Liver (tissue), 9 donors: ENCODE results near the gene MINAR1. TPM values are rescaled to one million over a fixed set of nuclear protein-coding genes. Genes with fewer than 3 reads are reported as not detected.

Experiments
- DNase-seq: peaks from one replicate; pipeline ENCODE4 v3.0.0-alpha.2; 2017; ENCODE audit warnings: low spot score
- H3K27ac ChIP-seq, 2 donors: one replicate each; pipeline ENCODE4 v1.7.0; 2013; ENCODE audit warnings: inconsistent platforms in 2 of 2, low read length in 2 of 2, control low read depth in 1 of 2, low read depth in 1 of 2, mild to moderate bottlenecking in 1 of 2
- H3K27me3 ChIP-seq, 4 donors: one replicate each; pipeline versions ENCODE4 v1.6.1 to v1.7.0; 2013; ENCODE audit warnings: low read length in 3 of 4, inconsistent platforms in 1 of 4, mild to moderate bottlenecking in 1 of 4, moderate library complexity in 1 of 4; ENCODE audit not compliant: control insufficient read depth in 4 of 4, insufficient read depth in 4 of 4
- H3K36me3 ChIP-seq, 4 donors: one replicate each; pipeline versions ENCODE4 v1.6.1 to v1.7.0; 2013; ENCODE audit warnings: low read length in 3 of 4, mild to moderate bottlenecking in 3 of 4, low read depth in 1 of 4, moderate library complexity in 1 of 4; ENCODE audit not compliant: control insufficient read depth in 4 of 4, insufficient read depth in 3 of 4
- H3K4me1 ChIP-seq, 4 donors: one replicate each; pipeline versions ENCODE4 v1.6.1 to v1.7.0; 2013; ENCODE audit warnings: low read length in 3 of 4, mild to moderate bottlenecking in 3 of 4, moderate library complexity in 1 of 4; ENCODE audit not compliant: control insufficient read depth in 4 of 4, insufficient read depth in 4 of 4
- H3K4me3 ChIP-seq, 3 donors: one replicate each; pipeline versions ENCODE4 v1.6.1 to v1.7.0; 2013; ENCODE audit warnings: low read length in 3 of 3, control low read depth in 1 of 3, low read depth in 1 of 3, mild to moderate bottlenecking in 1 of 3
- H3K9ac ChIP-seq, 2 donors: one replicate each; pipeline ENCODE4 v1.7.0; 2013; ENCODE audit warnings: low read length in 2 of 2, mild to moderate bottlenecking in 2 of 2, moderate library complexity in 2 of 2, control low read depth in 1 of 2, low read depth in 1 of 2
- H3K9me3 ChIP-seq, 4 donors: one replicate each; pipeline versions ENCODE4 v1.6.1 to v1.7.0; 2013; ENCODE audit warnings: low read length in 3 of 4; ENCODE audit not compliant: control insufficient read depth in 4 of 4
- EGR1 ChIP-seq, 2 donors: IDR thresholded peaks; 2 replicates each; pipeline ENCODE4 v1.6.1; 2016 to 2018; ENCODE audit warnings: antibody characterized with exemption in 2 of 2, low read depth in 2 of 2
- FOXA1 ChIP-seq: IDR thresholded peaks from 2 replicates; pipeline ENCODE4 v1.6.1; 2016; ENCODE audit warnings: antibody characterized with exemption
- FOXA2 ChIP-seq: IDR thresholded peaks from 2 replicates; pipeline ENCODE4 v1.6.1; 2016; ENCODE audit warnings: antibody characterized with exemption
- GABPA ChIP-seq, 2 donors: IDR thresholded peaks in 1 of 2; conservative IDR thresholded peaks in 1 of 2; 2 replicates each; pipeline ENCODE4 v1.6.1; 2016; ENCODE audit warnings: antibody characterized with exemption in 2 of 2, mild to moderate bottlenecking in 1 of 2, moderate library complexity in 1 of 2
- HNF4A ChIP-seq, 2 donors: conservative IDR thresholded peaks; 2 replicates each; pipeline ENCODE4 v1.6.1; 2016; ENCODE audit warnings: antibody characterized with exemption in 2 of 2, mild to moderate bottlenecking in 2 of 2
- HNF4G ChIP-seq: IDR thresholded peaks from 2 replicates; pipeline ENCODE4 v1.6.1; 2016; ENCODE audit warnings: antibody characterized with exemption
- JUND ChIP-seq, 2 donors: IDR thresholded peaks; 2 replicates each; pipeline ENCODE4 v1.6.1; 2016; ENCODE audit warnings: antibody characterized with exemption in 2 of 2
- NR2F2 ChIP-seq: IDR thresholded peaks from 2 replicates; pipeline ENCODE4 v1.6.1; 2016; ENCODE audit warnings: antibody characterized with exemption
- RAD21 ChIP-seq, 2 donors: IDR thresholded peaks; 2 replicates each; pipeline ENCODE4 v1.6.1; 2016; ENCODE audit warnings: antibody characterized with exemption in 2 of 2, mild to moderate bottlenecking in 2 of 2
- RXRA ChIP-seq, 2 donors: IDR thresholded peaks; 2 replicates each; pipeline ENCODE4 v1.6.1; 2017 to 2018; ENCODE audit warnings: antibody characterized with exemption in 2 of 2, mild to moderate bottlenecking in 1 of 2
- SP1 ChIP-seq: IDR thresholded peaks from 2 replicates; pipeline ENCODE4 v1.6.1; 2018; ENCODE audit warnings: antibody characterized with exemption, mild to moderate bottlenecking
- TAF1 ChIP-seq: conservative IDR thresholded peaks from 2 replicates; pipeline ENCODE4 v1.6.1; 2016; ENCODE audit warnings: antibody characterized with exemption, mild to moderate bottlenecking
- YY1 ChIP-seq: IDR thresholded peaks from 2 replicates; pipeline ENCODE4 v1.6.1; 2016; ENCODE audit warnings: antibody characterized with exemption, mild to moderate bottlenecking
- WGBS: extraction: QIAGEN DNeasy Blood & Tissue Kit; methylation state at CpG from one replicate; pipeline ENCODE4 v1.1.7; 2013; 5-methylcytosine and 5-hydroxymethylcytosine counted together
- polyA plus RNA-seq, 2 donors: library from polyadenylated mRNA; stranded (reverse) in 1 of 2; unstranded in 1 of 2; fragments of 200-250 nt in 1 of 2; fragments of >200 nt in 1 of 2; fragmentation: Nextera tagmentation in 1 of 2; extraction: Ambion mirVana in 1 of 2; gene quantifications; one replicate each; pipeline versions ENCODE4 v1.2.1 to v1.2.3, GENCODE V29; 2013 to 2015
- total RNA-seq, 2 donors: library from RNA; depleted of rRNA; stranded (reverse); fragments of >200 nt; gene quantifications; one replicate each; pipeline ENCODE4 v1.2.3, GENCODE V29; 2014
- TF ChIP-seq, protein P1 (sequence below): IDR thresholded peaks from 2 replicates; pipeline ENCODE4 v1.6.1; 2016; ENCODE audit warnings: antibody characterized with exemption
- TF ChIP-seq, protein P2 (sequence below): IDR thresholded peaks from 2 replicates; pipeline ENCODE4 v1.6.1; 2016; ENCODE audit warnings: antibody characterized with exemption
- TF ChIP-seq, protein P3 (sequence below): IDR thresholded peaks from 2 replicates; pipeline ENCODE4 v1.6.1; 2016; ENCODE audit warnings: antibody characterized with exemption, mild to moderate bottlenecking
- TF ChIP-seq, protein P4 (sequence below): fragments of 150-350 bp; IDR thresholded peaks from 2 replicates; pipeline ENCODE4 v1.5.1; 2017; ENCODE audit warnings: improper control_type of control experiment, low read depth, low read length; ENCODE audit not compliant: missing input control
- TF ChIP-seq, protein P5 (sequence below): IDR thresholded peaks from 2 replicates; pipeline ENCODE4 v1.6.1; 2016; ENCODE audit warnings: antibody characterized with exemption
- donor health status: healthy.
- donor health status: healthy.
- donor health status: healthy.
- donor health status: healthy.
- donor health status: healthy.

MINAR1 gene
- total and polyA plus RNA-seq, 4 donors = 0.01 to 0.14 (median 0.07) TPM

DNA sequence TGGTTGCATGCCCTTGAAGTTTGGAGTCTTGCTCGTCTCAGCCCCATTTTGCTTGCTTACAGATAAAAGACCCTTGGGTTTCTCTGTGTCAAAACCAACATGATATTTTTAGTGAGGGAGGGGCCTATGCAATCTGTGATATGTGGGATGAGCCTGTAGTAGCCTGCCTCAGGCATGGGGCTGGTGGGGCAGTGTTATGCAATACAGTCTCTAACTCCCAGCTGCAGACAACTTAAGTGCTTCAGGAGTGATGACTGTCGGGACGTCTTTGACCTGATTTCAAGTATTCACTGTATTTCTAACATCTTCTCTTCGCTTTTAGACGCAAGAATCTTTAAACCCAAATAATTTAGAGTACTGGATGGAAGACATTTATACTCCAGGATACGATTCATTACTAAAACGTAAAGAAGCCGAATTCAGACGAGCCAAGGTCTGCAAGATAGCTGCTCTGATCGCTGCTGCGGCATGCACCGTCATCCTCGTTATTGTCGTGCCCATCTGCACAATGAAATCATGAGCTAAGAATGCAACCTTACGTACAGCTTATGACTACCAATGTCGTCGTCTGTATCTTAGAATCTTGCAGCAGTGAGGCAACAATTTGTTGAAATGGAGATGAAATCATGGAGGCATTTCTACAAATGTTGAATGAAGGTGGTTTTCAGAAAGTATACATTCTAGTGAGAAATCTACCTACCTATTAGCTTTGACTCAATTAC lies 35.9 kb downstream of the MINAR1 start:
- no peak overlapping the region for H3K4me3 ChIP-seq
- no peak for DNase-seq
- 91% methylated on average over 17 of the region's 17 CpGs for WGBS
- no peaks in the 10 kb centered on the region for H3K4me1 ChIP-seq
- H3K9ac ChIP-seq = no peak overlapping the region
- TF ChIP-seq RXRA (IDR thresholded peaks at IDR 0.05) (no peak), GABPA (IDR thresholded peaks at IDR 0.05 in 1 of 2, conservative IDR thresholded peaks at IDR 0.05 in 1 of 2) (no peak), NR2F2 (no peak), FOXA1 (no peak), EGR1 (IDR thresholded peaks at IDR 0.05; ENCODE audit: low read depth in 2 of 2) (no peak), HNF4A (conservative IDR thresholded peaks at IDR 0.05) (no peak), RAD21 (IDR thresholded peaks at IDR 0.05) (no peak), YY1 (no peak), FOXA2 (no peak), SP1 (no peak), HNF4G (no peak), JUND (IDR thresholded peaks at IDR 0.05) (no peak), TAF1 (no peak)
- TF ChIP-seq, protein P1, sequence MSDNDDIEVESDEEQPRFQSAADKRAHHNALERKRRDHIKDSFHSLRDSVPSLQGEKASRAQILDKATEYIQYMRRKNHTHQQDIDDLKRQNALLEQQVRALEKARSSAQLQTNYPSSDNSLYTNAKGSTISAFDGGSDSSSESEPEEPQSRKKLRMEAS = no peak
- TF ChIP-seq, protein P2, sequence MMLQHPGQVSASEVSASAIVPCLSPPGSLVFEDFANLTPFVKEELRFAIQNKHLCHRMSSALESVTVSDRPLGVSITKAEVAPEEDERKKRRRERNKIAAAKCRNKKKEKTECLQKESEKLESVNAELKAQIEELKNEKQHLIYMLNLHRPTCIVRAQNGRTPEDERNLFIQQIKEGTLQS = no peak
- TF ChIP-seq, protein P3, sequence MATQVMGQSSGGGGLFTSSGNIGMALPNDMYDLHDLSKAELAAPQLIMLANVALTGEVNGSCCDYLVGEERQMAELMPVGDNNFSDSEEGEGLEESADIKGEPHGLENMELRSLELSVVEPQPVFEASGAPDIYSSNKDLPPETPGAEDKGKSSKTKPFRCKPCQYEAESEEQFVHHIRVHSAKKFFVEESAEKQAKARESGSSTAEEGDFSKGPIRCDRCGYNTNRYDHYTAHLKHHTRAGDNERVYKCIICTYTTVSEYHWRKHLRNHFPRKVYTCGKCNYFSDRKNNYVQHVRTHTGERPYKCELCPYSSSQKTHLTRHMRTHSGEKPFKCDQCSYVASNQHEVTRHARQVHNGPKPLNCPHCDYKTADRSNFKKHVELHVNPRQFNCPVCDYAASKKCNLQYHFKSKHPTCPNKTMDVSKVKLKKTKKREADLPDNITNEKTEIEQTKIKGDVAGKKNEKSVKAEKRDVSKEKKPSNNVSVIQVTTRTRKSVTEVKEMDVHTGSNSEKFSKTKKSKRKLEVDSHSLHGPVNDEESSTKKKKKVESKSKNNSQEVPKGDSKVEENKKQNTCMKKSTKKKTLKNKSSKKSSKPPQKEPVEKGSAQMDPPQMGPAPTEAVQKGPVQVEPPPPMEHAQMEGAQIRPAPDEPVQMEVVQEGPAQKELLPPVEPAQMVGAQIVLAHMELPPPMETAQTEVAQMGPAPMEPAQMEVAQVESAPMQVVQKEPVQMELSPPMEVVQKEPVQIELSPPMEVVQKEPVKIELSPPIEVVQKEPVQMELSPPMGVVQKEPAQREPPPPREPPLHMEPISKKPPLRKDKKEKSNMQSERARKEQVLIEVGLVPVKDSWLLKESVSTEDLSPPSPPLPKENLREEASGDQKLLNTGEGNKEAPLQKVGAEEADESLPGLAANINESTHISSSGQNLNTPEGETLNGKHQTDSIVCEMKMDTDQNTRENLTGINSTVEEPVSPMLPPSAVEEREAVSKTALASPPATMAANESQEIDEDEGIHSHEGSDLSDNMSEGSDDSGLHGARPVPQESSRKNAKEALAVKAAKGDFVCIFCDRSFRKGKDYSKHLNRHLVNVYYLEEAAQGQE = no peak
- TF ChIP-seq, protein P4, sequence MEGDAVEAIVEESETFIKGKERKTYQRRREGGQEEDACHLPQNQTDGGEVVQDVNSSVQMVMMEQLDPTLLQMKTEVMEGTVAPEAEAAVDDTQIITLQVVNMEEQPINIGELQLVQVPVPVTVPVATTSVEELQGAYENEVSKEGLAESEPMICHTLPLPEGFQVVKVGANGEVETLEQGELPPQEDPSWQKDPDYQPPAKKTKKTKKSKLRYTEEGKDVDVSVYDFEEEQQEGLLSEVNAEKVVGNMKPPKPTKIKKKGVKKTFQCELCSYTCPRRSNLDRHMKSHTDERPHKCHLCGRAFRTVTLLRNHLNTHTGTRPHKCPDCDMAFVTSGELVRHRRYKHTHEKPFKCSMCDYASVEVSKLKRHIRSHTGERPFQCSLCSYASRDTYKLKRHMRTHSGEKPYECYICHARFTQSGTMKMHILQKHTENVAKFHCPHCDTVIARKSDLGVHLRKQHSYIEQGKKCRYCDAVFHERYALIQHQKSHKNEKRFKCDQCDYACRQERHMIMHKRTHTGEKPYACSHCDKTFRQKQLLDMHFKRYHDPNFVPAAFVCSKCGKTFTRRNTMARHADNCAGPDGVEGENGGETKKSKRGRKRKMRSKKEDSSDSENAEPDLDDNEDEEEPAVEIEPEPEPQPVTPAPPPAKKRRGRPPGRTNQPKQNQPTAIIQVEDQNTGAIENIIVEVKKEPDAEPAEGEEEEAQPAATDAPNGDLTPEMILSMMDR = no peak
- TF ChIP-seq, protein P5, sequence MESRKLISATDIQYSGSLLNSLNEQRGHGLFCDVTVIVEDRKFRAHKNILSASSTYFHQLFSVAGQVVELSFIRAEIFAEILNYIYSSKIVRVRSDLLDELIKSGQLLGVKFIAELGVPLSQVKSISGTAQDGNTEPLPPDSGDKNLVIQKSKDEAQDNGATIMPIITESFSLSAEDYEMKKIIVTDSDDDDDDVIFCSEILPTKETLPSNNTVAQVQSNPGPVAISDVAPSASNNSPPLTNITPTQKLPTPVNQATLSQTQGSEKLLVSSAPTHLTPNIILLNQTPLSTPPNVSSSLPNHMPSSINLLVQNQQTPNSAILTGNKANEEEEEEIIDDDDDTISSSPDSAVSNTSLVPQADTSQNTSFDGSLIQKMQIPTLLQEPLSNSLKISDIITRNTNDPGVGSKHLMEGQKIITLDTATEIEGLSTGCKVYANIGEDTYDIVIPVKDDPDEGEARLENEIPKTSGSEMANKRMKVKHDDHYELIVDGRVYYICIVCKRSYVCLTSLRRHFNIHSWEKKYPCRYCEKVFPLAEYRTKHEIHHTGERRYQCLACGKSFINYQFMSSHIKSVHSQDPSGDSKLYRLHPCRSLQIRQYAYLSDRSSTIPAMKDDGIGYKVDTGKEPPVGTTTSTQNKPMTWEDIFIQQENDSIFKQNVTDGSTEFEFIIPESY = no peak
- H3K36me3 ChIP-seq = no peaks in the 10 kb centered on the region
- H3K27me3 ChIP-seq = peaks cover 0 to 3% (median 0%) of the 10 kb centered on the region in 4 donors
- H3K27ac ChIP-seq = no peak overlapping the region
- H3K9me3 ChIP-seq = no peaks in the 10 kb centered on the region
